ENCODE measurements around the gene MCF2L. TPM values are rescaled to one million over a fixed set of nuclear protein-coding genes. Genes with fewer than 3 reads are reported as not detected.

MCF2L gene
- total RNA-seq, 1 experiment from 2014 or later = 5.9 TPM

- no peaks in the 10 kb centered on the region for H3K4me1 ChIP-seq (ENCODE audit: insufficient read depth, low read length)
- H4K20me1 ChIP-seq (ENCODE audit: low read length) = no peaks in the 10 kb centered on the region
- no peak overlapping the region for H3K27ac ChIP-seq (ENCODE audit: low read length)
- H2AFZ ChIP-seq (ENCODE audit: low read length) = no peak overlapping the region
- H3K79me2 ChIP-seq (ENCODE audit: low read length) = no peaks in the 10 kb centered on the region
- no peaks in the 10 kb centered on the region for H3K36me3 ChIP-seq (ENCODE audit: low read depth, low read length)
- ChIA-PET POLR2A (ENCODE audit: unreplicated experiment) (no interaction called here), CTCF (no interaction called here)
- no peak overlapping the region for H3K4me2 ChIP-seq (ENCODE audit: low read length)
- no peaks in the 10 kb centered on the region for H3K9me2 ChIP-seq (replicated peaks; ENCODE audit: low read length)
- TF ChIP-seq CTCF (conservative IDR thresholded peaks at IDR 0.05; ENCODE audit: low read depth, low read length) (no peak), EZH2phosphoT487 (IDR thresholded peaks at IDR 0.05; ENCODE audit: borderline replicate concordance, low read length) (no peak), EZH2 (IDR thresholded peaks at IDR 0.05; ENCODE audit: low read length, unreplicated experiment) (no peak)
- H3K9ac ChIP-seq (ENCODE audit: low read length) = no peak overlapping the region
- no TSS peak for BruUV-seq (replicated peaks)
- intact Hi-C loops (cut with micrococcal nuclease) = no loop called here
- H3K9me3 ChIP-seq (ENCODE audit: low read length) = no peaks in the 10 kb centered on the region
- no peak overlapping the region for H3K4me3 ChIP-seq (ENCODE audit: low read length)
- no peaks in the 10 kb centered on the region for H3F3A ChIP-seq (ENCODE audit: low read length, unreplicated experiment)
- ATAC-seq = no peak
- no peak for DNase-seq
- H3K27me3 ChIP-seq (ENCODE audit: low read length) = no peaks in the 10 kb centered on the region
Measured at GRCh38 chr13:113095146-113096051, 126.4 kb downstream of the MCF2L start.

GRCh38 chr13:113096052-113096744 lies 127.2 kb downstream of the MCF2L start:
- Histone ChIP-seq H3K4me1 (ENCODE audit: insufficient read depth, low read length) (no peaks in the 10 kb centered on the region), H3K4me3 (ENCODE audit: low read length) (no peak overlapping the region), H3K9ac (ENCODE audit: low read length) (no peak overlapping the region), H3K27ac (ENCODE audit: low read length) (no peak overlapping the region), H3K79me2 (ENCODE audit: low read length) (no peaks in the 10 kb centered on the region), H3K27me3 (ENCODE audit: low read length) (no peaks in the 10 kb centered on the region), H3F3A (ENCODE audit: low read length, unreplicated experiment) (no peaks in the 10 kb centered on the region), H4K20me1 (ENCODE audit: low read length) (no peaks in the 10 kb centered on the region), H3K36me3 (ENCODE audit: low read depth, low read length) (no peaks in the 10 kb centered on the region), H3K4me2 (ENCODE audit: low read length) (no peak overlapping the region), H3K9me3 (ENCODE audit: low read length) (no peaks in the 10 kb centered on the region), H2AFZ (ENCODE audit: low read length) (no peak overlapping the region), H3K9me2 (replicated peaks; ENCODE audit: low read length) (no peaks in the 10 kb centered on the region)
- CTCF ChIA-PET = no interaction called here
- POLR2A ChIA-PET (ENCODE audit: unreplicated experiment) = no interaction called here
- intact Hi-C loops (cut with micrococcal nuclease) = no loop called here
- no TSS peak for BruUV-seq (replicated peaks)
- ATAC-seq = no peak
- TF ChIP-seq EZH2 (IDR thresholded peaks at IDR 0.05; ENCODE audit: low read length, unreplicated experiment) (no peak), EZH2phosphoT487 (IDR thresholded peaks at IDR 0.05; ENCODE audit: borderline replicate concordance, low read length) (no peak), CTCF (conservative IDR thresholded peaks at IDR 0.05; ENCODE audit: low read depth, low read length) (no peak)
- no peak for DNase-seq
